ENCODE measurements around the gene SARDH. TPM values are rescaled to one million over a fixed set of nuclear protein-coding genes. Genes with fewer than 3 reads are reported as not detected.

Gene SARDH
- total RNA-seq, 1 donor from 2014 or later = 12.9 TPM

DNA sequence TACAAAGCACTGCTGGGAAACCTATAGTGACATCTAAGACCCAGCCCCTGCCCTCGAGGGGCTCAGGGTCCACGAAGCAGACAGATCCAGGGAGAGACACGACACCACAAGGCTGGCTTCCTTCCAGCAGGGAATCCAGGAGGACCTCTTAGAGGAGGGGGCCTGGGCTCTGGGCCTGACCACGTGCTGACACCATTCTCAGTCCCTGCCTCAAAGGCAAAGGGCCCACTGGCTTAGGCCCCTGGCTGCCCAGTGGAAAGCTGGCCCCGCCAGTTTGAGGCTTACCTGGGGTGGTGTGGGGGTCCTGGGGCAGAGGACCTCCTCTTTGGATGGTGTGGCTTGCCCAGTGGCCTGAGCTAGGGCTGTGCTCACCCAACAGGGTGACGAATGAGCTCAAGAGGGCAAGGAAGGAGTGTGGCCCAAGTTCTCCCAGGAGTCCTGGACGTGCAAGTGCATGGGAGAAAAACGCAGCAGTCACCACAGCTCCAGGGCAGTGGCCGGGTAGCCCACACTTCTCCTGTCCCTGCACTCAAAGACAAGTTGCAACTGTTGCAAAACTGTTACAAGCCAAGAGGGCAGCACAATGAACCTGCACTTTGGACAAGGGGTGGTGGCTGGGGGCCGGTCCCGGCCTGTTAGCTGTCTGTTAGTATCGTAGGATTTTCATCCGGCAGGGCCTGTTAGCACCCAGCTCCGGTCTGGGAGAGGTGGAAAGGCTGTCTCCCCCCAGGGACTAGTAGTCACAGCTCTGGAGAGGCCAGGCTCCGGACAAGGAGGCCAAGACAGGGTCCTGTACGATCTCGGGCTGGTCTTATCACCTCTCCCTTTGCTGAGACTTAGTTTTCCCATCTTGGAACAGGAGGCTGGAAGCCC is 1.5 kb upstream of the SARDH start:
- H3K27me3 Mint-ChIP-seq (ENCODE audit: low read depth) = peaks cover 8% of the 10 kb centered on the region
- H3K4me3 Mint-ChIP-seq = no peak overlapping the region
- no peak for DNase-seq (ENCODE audit: low spot score in 2 of 2, unreplicated experiment in 2 of 2)
- TF ChIP-seq, protein P1, sequence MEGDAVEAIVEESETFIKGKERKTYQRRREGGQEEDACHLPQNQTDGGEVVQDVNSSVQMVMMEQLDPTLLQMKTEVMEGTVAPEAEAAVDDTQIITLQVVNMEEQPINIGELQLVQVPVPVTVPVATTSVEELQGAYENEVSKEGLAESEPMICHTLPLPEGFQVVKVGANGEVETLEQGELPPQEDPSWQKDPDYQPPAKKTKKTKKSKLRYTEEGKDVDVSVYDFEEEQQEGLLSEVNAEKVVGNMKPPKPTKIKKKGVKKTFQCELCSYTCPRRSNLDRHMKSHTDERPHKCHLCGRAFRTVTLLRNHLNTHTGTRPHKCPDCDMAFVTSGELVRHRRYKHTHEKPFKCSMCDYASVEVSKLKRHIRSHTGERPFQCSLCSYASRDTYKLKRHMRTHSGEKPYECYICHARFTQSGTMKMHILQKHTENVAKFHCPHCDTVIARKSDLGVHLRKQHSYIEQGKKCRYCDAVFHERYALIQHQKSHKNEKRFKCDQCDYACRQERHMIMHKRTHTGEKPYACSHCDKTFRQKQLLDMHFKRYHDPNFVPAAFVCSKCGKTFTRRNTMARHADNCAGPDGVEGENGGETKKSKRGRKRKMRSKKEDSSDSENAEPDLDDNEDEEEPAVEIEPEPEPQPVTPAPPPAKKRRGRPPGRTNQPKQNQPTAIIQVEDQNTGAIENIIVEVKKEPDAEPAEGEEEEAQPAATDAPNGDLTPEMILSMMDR (IDR thresholded peaks at IDR 0.05; ENCODE audit: unreplicated experiment) = no peak
- H3K9me3 Mint-ChIP-seq = no peaks in the 10 kb centered on the region
- no peaks in the 10 kb centered on the region for H3K36me3 Mint-ChIP-seq
- H3K27ac Mint-ChIP-seq = no peak overlapping the region
- peaks cover 10% of the 10 kb centered on the region for H3K4me1 Mint-ChIP-seq

DNA sequence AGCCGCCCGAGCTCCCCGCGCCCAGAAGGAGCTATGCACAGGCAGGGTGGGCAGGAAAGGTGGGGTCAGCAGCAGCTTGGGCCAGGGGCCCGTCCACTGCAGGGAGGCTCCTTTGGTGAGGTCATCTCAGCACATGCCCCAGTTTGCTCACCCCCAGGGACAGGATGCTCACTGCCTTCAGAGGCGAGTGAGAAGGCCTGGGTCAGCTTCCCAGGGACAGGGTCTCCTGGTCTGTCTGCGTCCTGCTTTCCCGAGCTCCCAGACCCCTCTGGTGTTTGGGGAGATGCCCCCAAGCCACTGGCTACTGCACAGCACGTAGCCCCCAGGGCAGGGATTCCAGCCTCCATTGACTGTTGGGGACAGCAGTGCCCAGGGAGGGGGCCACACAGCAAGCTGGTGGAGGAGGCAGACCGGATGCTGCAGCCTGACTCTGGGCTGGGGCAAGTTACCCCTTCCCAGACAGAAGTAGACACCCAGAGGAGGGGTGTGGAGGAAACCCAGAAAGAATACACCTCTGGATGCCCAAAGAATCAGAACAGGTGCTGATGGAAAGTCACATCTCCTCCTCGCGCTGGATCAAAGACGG is 581 bp upstream of the SARDH start:
- Mint-ChIP-seq H3K27me3 (ENCODE audit: low read depth) (peaks cover 4% of the 10 kb centered on the region), H3K27ac (no peak overlapping the region), H3K36me3 (no peaks in the 10 kb centered on the region), H3K4me1 (peaks cover 10% of the 10 kb centered on the region), H3K9me3 (no peaks in the 10 kb centered on the region), H3K4me3 (peak overlapping the region; percentile 66)
- DNase-seq (ENCODE audit: low spot score in 2 of 2, unreplicated experiment in 2 of 2) = no peak
- TF ChIP-seq, protein P1 (IDR thresholded peaks at IDR 0.05; ENCODE audit: unreplicated experiment) = no peak

DNA sequence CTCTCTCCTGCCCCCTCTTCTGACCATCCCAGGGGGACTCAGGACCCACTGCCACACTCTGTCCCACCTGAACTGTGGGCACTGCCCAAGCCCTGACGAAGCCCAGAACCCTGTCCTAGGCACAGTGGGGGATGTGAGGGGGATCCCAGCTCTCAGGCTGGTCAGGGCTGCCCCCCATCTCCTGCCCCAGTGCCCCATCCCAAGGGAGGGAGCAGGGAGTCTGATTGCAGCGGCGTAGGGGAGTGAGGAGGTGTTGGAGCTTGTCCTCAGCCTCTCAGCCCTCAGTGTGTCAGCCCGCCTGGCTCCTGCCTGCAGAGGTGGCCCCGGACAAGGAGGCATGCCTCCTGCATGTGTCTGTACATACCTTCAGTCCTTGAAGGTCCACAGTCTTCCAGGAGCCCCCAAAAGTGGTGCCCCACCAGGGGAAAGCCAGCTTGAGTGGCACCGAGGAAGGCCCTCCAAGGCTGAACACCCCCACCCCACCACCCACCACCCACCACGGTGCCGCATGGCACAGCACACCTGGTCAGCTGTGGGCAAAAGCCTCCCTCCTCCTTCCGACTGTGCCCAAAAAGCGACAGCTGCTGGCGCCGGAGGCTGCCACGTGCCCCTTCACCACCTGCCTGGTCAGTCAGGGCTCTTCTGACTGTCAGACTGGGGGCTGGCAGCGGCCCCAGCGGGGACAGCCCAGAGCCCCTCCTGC is 930 bp downstream of the SARDH start:
- Mint-ChIP-seq H3K36me3 (no peaks in the 10 kb centered on the region), H3K4me1 (peaks cover 10% of the 10 kb centered on the region), H3K27me3 (ENCODE audit: low read depth) (peaks cover 4% of the 10 kb centered on the region), H3K9me3 (no peaks in the 10 kb centered on the region), H3K4me3 (peak overlapping the region; percentile 66), H3K27ac (no peak overlapping the region)
- TF ChIP-seq, protein P1 (IDR thresholded peaks at IDR 0.05; ENCODE audit: unreplicated experiment) = no peak
- no peak for DNase-seq (ENCODE audit: low spot score in 2 of 2, unreplicated experiment in 2 of 2)

DNA sequence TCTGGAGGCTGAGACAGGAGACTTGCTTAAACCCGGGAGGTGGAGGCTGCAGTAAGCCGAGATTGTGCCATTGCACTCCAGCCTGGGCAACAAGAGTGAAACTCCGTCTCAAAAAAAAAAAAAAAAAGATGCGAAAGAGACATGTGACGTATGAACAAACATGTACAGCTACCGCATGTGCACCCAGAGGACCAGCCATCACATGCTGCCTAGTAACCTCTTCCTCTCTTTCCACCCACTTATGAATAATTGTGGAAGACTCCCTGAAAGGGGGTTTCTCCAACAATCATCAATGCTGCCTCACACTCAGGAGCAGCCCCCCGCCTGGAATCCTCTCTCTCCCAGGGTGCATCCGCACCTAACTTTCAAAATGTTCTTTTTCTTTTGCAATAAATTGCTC is 2.2 kb downstream of the SARDH start:
- TF ChIP-seq, protein P1 (IDR thresholded peaks at IDR 0.05; ENCODE audit: unreplicated experiment) = no peak
- Mint-ChIP-seq H3K9me3 (no peaks in the 10 kb centered on the region), H3K36me3 (no peaks in the 10 kb centered on the region), H3K4me3 (no peak overlapping the region), H3K27me3 (ENCODE audit: low read depth) (peaks cover 4% of the 10 kb centered on the region), H3K4me1 (peaks cover 10% of the 10 kb centered on the region), H3K27ac (no peak overlapping the region)
- no peak for DNase-seq (ENCODE audit: low spot score in 2 of 2, unreplicated experiment in 2 of 2)

DNA sequence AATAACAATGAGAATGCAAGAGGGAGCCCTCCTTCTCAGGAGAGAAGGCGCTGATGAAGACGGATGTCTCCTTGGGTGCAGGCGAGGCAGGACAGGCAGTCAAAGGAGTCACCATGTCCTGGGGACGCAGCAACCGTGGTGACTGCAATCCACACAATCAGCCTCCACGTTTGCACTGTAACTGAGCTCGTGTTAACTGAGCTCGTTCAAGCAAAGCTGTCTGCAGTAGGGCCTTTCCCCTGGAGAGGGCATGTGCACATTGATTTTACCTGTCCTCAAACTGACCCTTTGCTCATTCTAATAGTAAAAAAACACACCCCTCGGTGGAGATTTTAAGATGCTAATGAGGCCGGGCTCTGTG is 2.8 kb downstream of the SARDH start:
- no peaks in the 10 kb centered on the region for H3K9me3 Mint-ChIP-seq
- H3K27ac Mint-ChIP-seq = no peak overlapping the region
- no peak for DNase-seq (ENCODE audit: low spot score in 2 of 2, unreplicated experiment in 2 of 2)
- peaks cover 10% of the 10 kb centered on the region for H3K4me1 Mint-ChIP-seq
- H3K4me3 Mint-ChIP-seq = no peak overlapping the region
- TF ChIP-seq, protein P1 (IDR thresholded peaks at IDR 0.05; ENCODE audit: unreplicated experiment) = no peak
- peaks cover 4% of the 10 kb centered on the region for H3K27me3 Mint-ChIP-seq (ENCODE audit: low read depth)
- no peaks in the 10 kb centered on the region for H3K36me3 Mint-ChIP-seq

All from mesothelial cell of epicardium (in vitro differentiated cells).